ENCODE data around the gene TEDC1.

The TEDC1 gene

DNA sequence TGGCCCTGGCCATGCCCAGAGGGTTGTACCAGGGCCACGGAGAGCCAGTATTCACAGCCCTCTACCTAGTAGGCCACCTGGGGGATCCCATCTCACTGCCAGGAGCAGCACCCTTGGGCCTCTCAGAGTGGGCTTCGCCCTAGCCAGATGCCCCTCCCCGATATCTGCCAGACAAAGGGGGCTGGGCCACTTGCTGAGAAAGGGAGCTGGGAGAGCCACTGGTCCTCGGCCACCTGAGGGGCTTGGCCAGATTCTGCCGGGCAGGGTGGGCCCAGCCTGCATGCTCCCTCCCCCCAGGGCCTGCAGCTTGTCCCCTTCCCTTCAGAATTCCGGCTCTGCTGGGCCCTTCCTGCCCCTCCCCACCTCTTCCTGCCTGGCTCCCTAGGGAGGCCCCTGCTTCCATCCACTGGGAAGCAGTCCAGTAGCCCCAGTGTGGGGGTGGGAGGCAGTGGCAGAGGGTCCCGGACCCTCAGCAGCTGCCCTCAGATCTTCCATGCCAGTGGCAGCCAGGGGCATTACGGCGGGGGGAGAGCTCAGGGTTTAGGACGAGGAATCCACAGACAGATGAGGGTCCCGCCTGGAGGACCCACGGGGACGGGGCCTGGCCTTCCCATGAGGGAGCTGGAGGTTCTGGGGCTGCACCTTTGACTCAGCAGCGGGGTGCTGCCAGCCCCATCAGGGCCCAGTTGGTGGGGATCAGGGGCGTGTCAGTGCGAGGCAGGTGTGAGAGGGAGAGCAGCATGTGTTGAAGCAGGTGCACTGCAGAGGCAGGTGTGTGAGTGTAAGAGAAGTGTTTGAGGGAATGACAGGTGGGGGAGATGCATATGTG is 14.0 kb upstream of the TEDC1 start:
- no peaks in the 10 kb centered on the region for H3K9me3 ChIP-seq (replicated peaks; ENCODE audit: low read length)
- peak overlapping the region; percentile 90 for H3K4me2 ChIP-seq (ENCODE audit: low read length)
- peak overlapping the region; percentile 86 for H3K9ac ChIP-seq (ENCODE audit: low read depth, low read length)
- peaks cover 8% of the 10 kb centered on the region for H3K36me3 ChIP-seq (ENCODE audit: insufficient read depth, low read length)
- peak overlapping the region; percentile 95 for H3K4me3 ChIP-seq (ENCODE audit: low read length)
- H3K4me1 ChIP-seq (ENCODE audit: control insufficient read depth, insufficient read depth, low read length), result peaks cover 58% of the 10 kb centered on the region
- H3K27me3 ChIP-seq (ENCODE audit: control insufficient read depth, insufficient read depth, low read length), result no peaks in the 10 kb centered on the region

DNA sequence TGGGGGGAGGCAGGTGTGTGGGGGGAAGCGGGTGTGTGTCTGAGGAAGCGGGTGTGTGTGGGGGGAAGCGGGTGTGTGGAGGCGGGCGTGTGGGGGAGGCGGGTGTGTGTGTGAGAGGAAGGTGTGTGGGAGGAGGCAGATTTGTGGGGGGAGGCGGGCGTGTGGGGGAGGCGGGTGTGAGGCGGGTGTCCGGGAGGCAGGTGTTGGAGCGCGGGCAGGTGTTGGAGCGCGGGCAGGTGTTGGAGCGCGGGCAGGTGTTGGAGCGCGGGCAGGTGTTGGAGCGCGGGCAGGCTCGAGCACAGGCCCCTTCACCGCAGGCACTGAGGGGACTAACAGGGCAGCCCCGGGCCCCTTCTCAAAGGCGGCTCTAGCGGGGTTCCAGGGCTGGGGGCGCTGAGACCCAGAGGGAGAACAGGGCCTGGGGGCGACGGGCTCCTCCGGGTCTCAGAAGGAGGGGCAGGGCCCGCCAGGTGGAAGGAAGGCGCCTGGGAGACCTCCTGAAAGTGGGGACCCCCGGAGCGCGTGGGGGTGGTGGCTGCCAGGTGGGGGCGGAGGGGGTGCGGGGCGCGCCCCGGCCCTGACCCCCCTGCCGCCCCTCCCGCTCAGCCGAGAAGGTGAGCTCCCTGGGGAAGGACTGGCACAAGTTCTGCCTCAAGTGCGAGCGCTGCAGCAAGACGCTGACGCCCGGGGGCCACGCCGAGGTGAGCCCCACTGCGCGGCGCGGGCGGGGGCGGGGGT is 13.2 kb upstream of the TEDC1 start:
- Histone ChIP-seq H3K4me2 (ENCODE audit: low read length) (peak overlapping the region; percentile 90), H3K27me3 (ENCODE audit: control insufficient read depth, insufficient read depth, low read length) (no peaks in the 10 kb centered on the region), H3K4me3 (ENCODE audit: low read length) (no peak overlapping the region), H3K9me3 (replicated peaks; ENCODE audit: low read length) (no peaks in the 10 kb centered on the region), H3K9ac (ENCODE audit: low read depth, low read length) (no peak overlapping the region), H3K4me1 (ENCODE audit: control insufficient read depth, insufficient read depth, low read length) (peaks cover 58% of the 10 kb centered on the region), H3K36me3 (ENCODE audit: insufficient read depth, low read length) (peaks cover 8% of the 10 kb centered on the region)

DNA sequence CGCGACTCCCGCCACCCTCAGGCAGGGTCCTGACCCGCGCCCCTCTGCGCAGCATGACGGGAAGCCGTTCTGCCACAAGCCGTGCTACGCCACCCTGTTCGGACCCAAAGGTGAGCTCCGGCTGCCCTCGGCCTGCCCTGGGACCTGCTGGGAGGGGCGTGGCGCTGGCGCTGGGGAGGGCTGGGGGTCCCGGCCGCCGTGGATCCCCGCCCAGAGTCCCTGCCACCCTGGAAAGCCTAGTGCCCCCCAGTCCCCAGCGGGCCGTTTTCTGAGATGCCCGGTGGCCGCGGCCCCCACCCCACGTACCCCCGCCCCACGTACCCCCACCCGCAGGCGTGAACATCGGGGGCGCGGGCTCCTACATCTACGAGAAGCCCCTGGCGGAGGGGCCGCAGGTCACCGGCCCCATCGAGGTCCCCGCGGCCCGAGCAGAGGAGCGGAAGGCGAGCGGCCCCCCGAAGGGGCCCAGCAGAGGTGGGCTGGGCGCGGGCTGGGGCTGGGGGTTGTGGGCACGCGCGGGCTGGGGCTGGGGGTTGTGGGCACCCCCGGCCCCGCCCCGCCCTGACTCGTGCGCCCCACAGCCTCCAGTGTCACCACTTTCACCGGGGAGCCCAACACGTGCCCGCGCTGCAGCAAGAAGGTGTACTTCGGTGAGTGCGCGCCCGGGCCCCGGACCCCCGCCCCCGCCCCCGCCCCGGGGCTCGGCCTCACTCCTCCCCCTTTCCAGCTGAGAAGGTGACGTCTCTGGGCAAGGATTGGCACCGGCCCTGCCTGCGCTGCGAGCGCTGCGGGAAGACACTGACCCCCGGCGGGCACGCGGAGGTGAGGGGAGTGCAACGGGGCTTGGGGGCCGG is 12.4 kb upstream of the TEDC1 start:
- Histone ChIP-seq H3K9ac (ENCODE audit: low read depth, low read length) (no peak overlapping the region), H3K4me3 (ENCODE audit: low read length) (no peak overlapping the region), H3K9me3 (replicated peaks; ENCODE audit: low read length) (no peaks in the 10 kb centered on the region), H3K4me2 (ENCODE audit: low read length) (no peak overlapping the region), H3K36me3 (ENCODE audit: insufficient read depth, low read length) (peaks cover 8% of the 10 kb centered on the region), H3K4me1 (ENCODE audit: control insufficient read depth, insufficient read depth, low read length) (peaks cover 55% of the 10 kb centered on the region), H3K27me3 (ENCODE audit: control insufficient read depth, insufficient read depth, low read length) (no peaks in the 10 kb centered on the region)

DNA sequence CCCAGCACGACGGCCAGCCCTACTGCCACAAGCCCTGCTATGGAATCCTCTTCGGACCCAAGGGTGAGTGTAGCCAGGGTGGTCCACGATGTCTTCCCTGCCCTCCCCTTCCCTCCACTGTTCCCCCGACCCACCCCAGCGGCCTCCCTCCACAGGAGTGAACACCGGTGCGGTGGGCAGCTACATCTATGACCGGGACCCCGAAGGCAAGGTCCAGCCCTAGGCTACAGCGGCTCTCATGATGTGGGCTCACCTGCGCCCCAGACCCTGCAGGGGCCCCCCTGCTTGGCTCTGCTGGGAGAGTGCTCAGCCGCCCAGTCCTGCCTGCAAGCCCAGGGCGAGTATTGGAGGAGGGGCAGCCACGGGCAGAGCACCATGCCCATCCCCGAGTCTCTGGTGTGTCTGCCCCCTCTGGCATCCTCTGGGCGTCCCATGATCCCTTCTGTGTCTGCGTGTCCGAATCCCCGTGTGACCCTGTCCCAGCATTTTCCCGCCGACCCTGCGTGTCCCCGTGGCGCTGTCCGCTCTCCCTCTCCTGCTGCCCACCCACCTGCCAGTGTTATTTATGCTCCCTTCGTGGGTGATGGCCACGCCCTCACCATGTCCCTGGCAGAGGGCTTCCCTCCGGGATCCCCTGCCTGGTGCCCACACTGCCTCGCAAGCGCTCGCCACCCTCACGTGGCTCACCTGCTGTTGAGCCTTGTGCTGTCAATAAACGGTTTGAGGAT is 11.5 kb upstream of the TEDC1 start:
- Histone ChIP-seq H3K4me3 (ENCODE audit: low read length) (no peak overlapping the region), H3K4me1 (ENCODE audit: control insufficient read depth, insufficient read depth, low read length) (peaks cover 57% of the 10 kb centered on the region), H3K4me2 (ENCODE audit: low read length) (no peak overlapping the region), H3K9ac (ENCODE audit: low read depth, low read length) (no peak overlapping the region), H3K36me3 (ENCODE audit: insufficient read depth, low read length) (peaks cover 8% of the 10 kb centered on the region), H3K9me3 (replicated peaks; ENCODE audit: low read length) (no peaks in the 10 kb centered on the region), H3K27me3 (ENCODE audit: control insufficient read depth, insufficient read depth, low read length) (no peaks in the 10 kb centered on the region)

DNA sequence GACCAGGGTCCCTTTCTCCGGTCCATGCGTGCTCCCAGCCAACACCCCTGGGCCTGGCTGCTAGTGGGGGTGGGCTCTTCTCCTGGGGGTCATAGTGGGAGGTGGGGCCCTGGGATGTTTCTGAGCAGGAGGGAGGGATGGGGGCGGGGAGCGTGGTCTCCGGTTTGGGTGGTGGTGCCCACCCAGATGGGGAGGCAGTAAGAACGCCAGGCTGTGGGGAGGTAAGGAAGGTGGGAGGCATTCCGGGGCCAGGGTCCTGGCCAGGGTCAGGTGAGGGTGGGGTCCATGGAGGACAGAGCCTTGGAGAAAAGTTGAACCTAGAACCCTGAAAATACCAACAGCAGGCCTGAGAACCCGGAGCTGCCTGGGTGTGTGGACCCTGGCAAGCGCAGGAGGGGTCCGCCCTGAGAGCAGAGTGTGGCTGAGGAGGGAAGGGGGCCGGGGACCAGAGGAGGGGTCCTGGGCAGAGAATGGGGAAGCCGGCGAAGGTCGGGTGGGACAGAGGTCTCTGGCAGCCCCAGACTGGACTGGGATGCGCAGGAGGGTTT is 10.8 kb upstream of the TEDC1 start:
- Histone ChIP-seq H3K4me1 (ENCODE audit: control insufficient read depth, insufficient read depth, low read length) (peaks cover 56% of the 10 kb centered on the region), H3K36me3 (ENCODE audit: insufficient read depth, low read length) (peaks cover 8% of the 10 kb centered on the region), H3K4me2 (ENCODE audit: low read length) (no peak overlapping the region), H3K9ac (ENCODE audit: low read depth, low read length) (peak overlapping the region; percentile 91), H3K4me3 (ENCODE audit: low read length) (no peak overlapping the region), H3K27me3 (ENCODE audit: control insufficient read depth, insufficient read depth, low read length) (no peaks in the 10 kb centered on the region), H3K9me3 (replicated peaks; ENCODE audit: low read length) (no peaks in the 10 kb centered on the region)

DNA sequence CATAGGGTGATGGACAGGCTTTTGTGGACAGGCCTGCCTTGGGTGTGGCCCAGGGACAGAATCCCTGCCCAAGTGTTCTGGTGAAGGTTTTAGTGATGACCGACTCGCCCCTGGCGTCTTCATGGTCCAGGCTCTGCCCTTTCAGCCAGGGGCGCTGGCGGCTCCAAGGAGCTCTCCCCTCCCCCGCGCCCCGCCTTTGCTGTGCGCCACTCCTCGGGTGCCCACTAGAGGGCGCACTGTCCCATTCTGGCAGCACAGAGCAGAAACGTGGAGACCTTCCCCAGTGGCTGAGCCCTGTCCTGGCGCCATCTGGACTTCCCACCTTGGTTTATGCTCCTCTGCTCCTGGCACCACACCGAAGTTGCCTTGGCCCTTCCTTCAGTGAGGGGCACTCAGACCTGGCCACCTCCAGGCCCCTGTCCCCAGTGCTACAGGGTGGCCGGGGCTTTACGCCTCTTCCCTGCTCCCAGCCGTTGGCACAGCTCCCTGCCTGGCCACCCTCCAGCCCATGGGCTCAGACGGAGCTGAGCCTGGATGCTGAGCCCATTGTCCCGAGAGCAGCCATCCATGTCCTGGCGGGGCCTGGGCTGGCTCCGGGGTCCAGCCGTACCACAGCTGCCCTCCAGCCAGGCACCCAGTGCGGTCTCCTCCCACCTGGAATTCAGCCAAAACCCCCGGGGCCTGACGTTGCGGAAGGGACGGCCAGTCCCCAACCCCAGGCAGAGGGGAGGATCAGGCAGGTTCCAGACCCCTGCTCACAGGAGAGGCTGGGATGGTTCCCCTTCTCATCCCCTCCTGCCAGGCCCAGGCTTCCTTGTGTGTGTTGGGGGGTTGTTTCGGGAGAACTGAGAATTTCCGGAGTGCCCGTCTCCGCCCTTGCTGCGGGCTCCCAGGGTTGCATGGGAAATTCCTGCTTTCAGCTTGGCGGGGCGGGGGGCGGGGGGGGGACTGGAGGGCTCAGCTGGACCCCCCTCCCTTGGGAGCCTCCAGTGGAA is 9.9 kb upstream of the TEDC1 start:
- peak overlapping the region; percentile 77 for H3K4me2 ChIP-seq (ENCODE audit: low read length)
- H3K27me3 ChIP-seq (ENCODE audit: control insufficient read depth, insufficient read depth, low read length), result no peaks in the 10 kb centered on the region
- H3K4me3 ChIP-seq (ENCODE audit: low read length), result peak overlapping the region; percentile 54
- H3K9me3 ChIP-seq (replicated peaks; ENCODE audit: low read length), result no peaks in the 10 kb centered on the region
- H3K36me3 ChIP-seq (ENCODE audit: insufficient read depth, low read length), result peaks cover 8% of the 10 kb centered on the region
- peaks cover 48% of the 10 kb centered on the region for H3K4me1 ChIP-seq (ENCODE audit: control insufficient read depth, insufficient read depth, low read length)
- peak overlapping the region; percentile 91 for H3K9ac ChIP-seq (ENCODE audit: low read depth, low read length)

DNA sequence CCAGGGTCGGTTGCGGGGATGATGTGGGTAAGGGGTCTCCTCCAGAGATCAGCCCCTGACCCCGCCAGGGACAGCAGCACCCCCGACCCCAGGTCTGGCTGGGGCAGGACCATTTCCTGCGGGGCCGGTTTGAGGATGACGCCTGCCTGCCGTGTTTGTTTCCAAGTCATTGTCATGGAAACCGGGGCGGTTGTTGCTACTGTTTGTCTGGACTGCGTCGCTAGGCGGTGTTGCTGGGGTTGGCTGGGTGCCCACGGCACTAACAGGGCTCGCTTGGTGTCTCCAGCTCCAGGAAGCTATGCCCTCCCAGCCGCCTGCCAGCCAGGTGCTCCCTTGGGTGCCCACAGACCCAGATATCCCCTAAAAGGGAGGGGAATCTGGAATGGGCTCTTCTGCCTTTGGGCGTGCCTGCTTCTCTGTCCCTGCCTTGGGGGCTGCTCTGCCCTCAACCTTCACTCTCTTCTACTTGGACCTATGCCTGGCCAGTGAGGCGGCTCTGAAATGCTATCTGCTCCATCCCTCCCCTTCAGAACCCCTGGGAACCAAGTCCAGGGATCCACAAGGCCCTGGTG is 9.1 kb upstream of the TEDC1 start:
- peaks cover 39% of the 10 kb centered on the region for H3K4me1 ChIP-seq (ENCODE audit: control insufficient read depth, insufficient read depth, low read length)
- no peaks in the 10 kb centered on the region for H3K9me3 ChIP-seq (replicated peaks; ENCODE audit: low read length)
- no peaks in the 10 kb centered on the region for H3K27me3 ChIP-seq (ENCODE audit: control insufficient read depth, insufficient read depth, low read length)
- peak overlapping the region; percentile 44 for H3K4me3 ChIP-seq (ENCODE audit: low read length)
- H3K4me2 ChIP-seq (ENCODE audit: low read length), result peak overlapping the region; percentile 73
- H3K36me3 ChIP-seq (ENCODE audit: insufficient read depth, low read length), result peaks cover 8% of the 10 kb centered on the region
- H3K9ac ChIP-seq (ENCODE audit: low read depth, low read length), result peak overlapping the region; percentile 91

DNA sequence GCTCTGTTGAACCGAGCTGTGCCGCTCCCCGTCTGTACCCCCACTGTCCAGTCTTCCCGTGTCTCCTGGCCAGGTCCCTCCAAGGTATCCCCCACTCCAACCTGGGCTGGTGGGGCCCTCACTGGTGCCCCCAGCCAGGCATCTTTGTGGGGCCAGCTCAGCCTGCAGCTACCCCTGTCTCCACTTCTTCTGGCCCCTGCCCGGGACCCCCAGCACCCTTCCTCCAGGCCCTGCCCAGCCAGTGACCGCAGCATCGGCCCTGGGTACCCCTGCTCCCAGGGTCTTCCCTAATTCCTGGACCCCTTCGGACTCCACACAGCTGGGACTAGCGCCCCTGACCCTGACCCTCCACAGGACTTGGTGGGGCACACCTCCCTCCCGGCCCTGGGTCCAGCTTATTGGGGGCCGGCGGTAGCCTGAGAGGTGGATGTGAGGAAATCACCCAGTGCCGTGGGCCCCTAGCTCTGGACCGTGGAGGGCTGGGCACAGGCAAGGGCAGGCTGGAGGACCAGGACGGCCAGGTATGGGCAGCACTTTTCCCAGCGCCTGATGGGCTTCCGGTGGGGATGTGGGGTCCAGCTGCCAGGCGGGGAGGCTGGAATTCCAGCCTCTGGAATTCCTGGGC is 8.4 kb upstream of the TEDC1 start:
- H3K9me3 ChIP-seq (replicated peaks; ENCODE audit: low read length), result no peaks in the 10 kb centered on the region
- peaks cover 34% of the 10 kb centered on the region for H3K4me1 ChIP-seq (ENCODE audit: control insufficient read depth, insufficient read depth, low read length)
- peak overlapping the region; percentile 73 for H3K4me2 ChIP-seq (ENCODE audit: low read length)
- no peaks in the 10 kb centered on the region for H3K27me3 ChIP-seq (ENCODE audit: control insufficient read depth, insufficient read depth, low read length)
- peaks cover 8% of the 10 kb centered on the region for H3K36me3 ChIP-seq (ENCODE audit: insufficient read depth, low read length)
- H3K4me3 ChIP-seq (ENCODE audit: low read length), result peak overlapping the region; percentile 4
- peak overlapping the region; percentile 91 for H3K9ac ChIP-seq (ENCODE audit: low read depth, low read length)

DNA sequence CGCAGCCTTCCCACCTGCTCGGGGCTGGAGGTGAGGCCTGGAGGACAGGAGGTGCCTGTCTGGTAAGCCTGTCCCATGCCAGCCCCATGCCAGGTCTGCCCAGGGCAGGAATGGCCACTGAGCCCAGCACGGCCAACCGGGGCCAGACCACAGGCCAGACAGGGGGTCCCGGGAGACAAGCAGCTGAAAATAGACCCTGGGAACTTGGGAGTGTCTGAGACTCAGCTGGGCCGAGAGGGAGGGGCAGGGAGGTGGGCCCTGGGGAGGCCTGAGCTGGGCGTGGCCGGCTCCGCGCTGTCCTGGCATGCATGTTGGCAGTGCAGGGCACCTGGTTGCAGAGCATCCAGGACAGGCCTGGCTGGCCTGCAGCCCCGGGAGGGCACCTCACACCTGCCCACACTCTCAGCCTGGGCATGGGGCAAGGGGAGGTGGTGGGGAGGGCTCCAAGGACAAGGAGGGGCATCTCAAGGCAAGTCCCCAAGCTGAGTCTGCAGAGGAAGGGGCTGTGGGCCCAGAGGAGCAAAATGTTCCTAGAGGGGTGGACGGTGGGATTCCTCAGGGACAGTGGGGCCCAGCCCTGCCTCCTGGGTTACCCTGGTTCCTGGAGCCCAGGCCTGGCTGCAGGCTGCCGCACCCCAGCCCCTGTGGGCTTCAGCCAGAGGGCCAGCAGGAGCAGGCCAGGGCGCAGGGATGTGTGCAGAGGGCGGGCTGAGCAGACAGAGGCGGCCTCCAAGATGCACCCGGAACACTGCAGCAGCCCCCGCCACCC is 7.6 kb upstream of the TEDC1 start:
- Histone ChIP-seq H3K4me3 (ENCODE audit: low read length) (no peak overlapping the region), H3K9ac (ENCODE audit: low read depth, low read length) (peak overlapping the region; percentile 91), H3K9me3 (replicated peaks; ENCODE audit: low read length) (no peaks in the 10 kb centered on the region), H3K4me1 (ENCODE audit: control insufficient read depth, insufficient read depth, low read length) (peaks cover 34% of the 10 kb centered on the region), H3K36me3 (ENCODE audit: insufficient read depth, low read length) (peaks cover 8% of the 10 kb centered on the region), H3K27me3 (ENCODE audit: control insufficient read depth, insufficient read depth, low read length) (no peaks in the 10 kb centered on the region), H3K4me2 (ENCODE audit: low read length) (no peak overlapping the region)
